SK-N-MC (cell line): ENCODE results near the gene PTPN7.

ENCODE experiments used
- EZH2 ChIP-seq: fragments of 200-600 bp; sonication (generic); IDR thresholded peaks from one replicate; pipeline ENCODE4 v1.6.1; 2017; ENCODE audit warnings: antibody characterized with exemption
- FOXP2 ChIP-seq: optimal IDR thresholded peaks from 2 replicates; pipeline ENCODE3; 2011; ENCODE audit warnings: mild to moderate bottlenecking, moderate library complexity; ENCODE audit not compliant: insufficient read depth; ENCODE audit errors: extremely low read length, control extremely low read depth
- POLR2AphosphoS5 ChIP-seq: IDR thresholded peaks from 2 replicates; pipeline ENCODE4 v1.6.1; 2012; ENCODE audit warnings: mild to moderate bottlenecking, low read depth, low read length, borderline replicate concordance

DNA sequence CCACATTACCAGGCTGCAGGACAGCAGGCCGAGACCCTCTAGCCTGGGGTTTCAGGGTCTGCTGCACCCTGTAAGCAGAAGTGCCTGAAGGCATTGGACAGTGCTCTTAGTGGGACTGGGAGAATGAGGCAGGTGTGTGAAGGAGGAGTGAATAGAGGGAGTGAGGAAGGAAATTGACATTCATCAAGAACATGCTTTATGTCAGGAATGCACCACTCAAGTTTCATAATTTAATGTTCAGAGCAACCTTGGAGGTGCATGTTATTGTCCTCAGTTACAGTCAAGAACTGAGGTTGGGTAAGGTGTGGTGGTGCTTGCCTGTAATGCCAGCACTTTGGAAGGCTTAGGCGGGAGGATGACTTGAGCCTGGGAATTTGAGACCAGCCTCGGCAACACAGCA lies 49.4 kb downstream of the PTPN7 start:
- no peak for TF ChIP-seq POLR2AphosphoS5
- TF ChIP-seq EZH2, result no peak
- no peak for TF ChIP-seq FOXP2
